ENCODE data around the gene UBASH3B. TPM values are rescaled to one million over a fixed set of nuclear protein-coding genes. Genes with fewer than 3 reads are reported as not detected.

Gene UBASH3B
- total RNA-seq, 2 experiments from 2014 or later = 28.2 to 30.6 TPM

GRCh38 chr11:122791411-122791810 lies 135.9 kb downstream of the UBASH3B start:
- no peaks in the 10 kb centered on the region for H3K27me3 Mint-ChIP-seq
- peaks cover 4% of the 10 kb centered on the region for H3K36me3 Mint-ChIP-seq
- H3K27ac Mint-ChIP-seq = no peak overlapping the region
- H3K4me1 Mint-ChIP-seq = peaks cover 5% of the 10 kb centered on the region
- H3K9me3 Mint-ChIP-seq = no peaks in the 10 kb centered on the region
- no peak for DNase-seq
- H3K4me3 Mint-ChIP-seq = no peak overlapping the region

GRCh38 chr11:122791836-122792235 lies 136.3 kb downstream of the UBASH3B start:
- H3K27ac Mint-ChIP-seq = no peak overlapping the region
- H3K4me3 Mint-ChIP-seq = no peak overlapping the region
- peaks cover 10% of the 10 kb centered on the region for H3K4me1 Mint-ChIP-seq
- H3K36me3 Mint-ChIP-seq = peaks cover 7% of the 10 kb centered on the region
- no peaks in the 10 kb centered on the region for H3K27me3 Mint-ChIP-seq
- no peak for DNase-seq
- H3K9me3 Mint-ChIP-seq = no peaks in the 10 kb centered on the region

- Mint-ChIP-seq H3K9me3 (no peaks in the 10 kb centered on the region), H3K4me1 (peaks cover 11% of the 10 kb centered on the region), H3K27me3 (no peaks in the 10 kb centered on the region), H3K27ac (no peak overlapping the region), H3K36me3 (peaks cover 13% of the 10 kb centered on the region), H3K4me3 (no peak overlapping the region)
- DNase-seq = no peak
Measured at GRCh38 chr11:122793515-122793914, 138.0 kb downstream of the UBASH3B start.

- H3K36me3 Mint-ChIP-seq = peaks cover 13% of the 10 kb centered on the region
- no peak overlapping the region for H3K27ac Mint-ChIP-seq
- DNase-seq = no peak
- H3K4me3 Mint-ChIP-seq = no peak overlapping the region
- no peaks in the 10 kb centered on the region for H3K27me3 Mint-ChIP-seq
- peaks cover 11% of the 10 kb centered on the region for H3K4me1 Mint-ChIP-seq
- no peaks in the 10 kb centered on the region for H3K9me3 Mint-ChIP-seq
Measured at GRCh38 chr11:122795307-122795706, 139.8 kb downstream of the UBASH3B start.

GRCh38 chr11:122796128-122796717 lies 140.7 kb downstream of the UBASH3B start:
- peak; percentile 63 for DNase-seq
- no peaks in the 10 kb centered on the region for H3K9me3 Mint-ChIP-seq
- peaks cover 10% of the 10 kb centered on the region for H3K4me1 Mint-ChIP-seq
- no peaks in the 10 kb centered on the region for H3K27me3 Mint-ChIP-seq
- H3K36me3 Mint-ChIP-seq = peaks cover 13% of the 10 kb centered on the region
- no peak overlapping the region for H3K27ac Mint-ChIP-seq
- no peak overlapping the region for H3K4me3 Mint-ChIP-seq

GRCh38 chr11:122797651-122798050 lies 142.1 kb downstream of the UBASH3B start:
- Mint-ChIP-seq H3K4me3 (no peak overlapping the region), H3K9me3 (no peaks in the 10 kb centered on the region), H3K27ac (no peak overlapping the region), H3K27me3 (no peaks in the 10 kb centered on the region), H3K36me3 (peaks cover 13% of the 10 kb centered on the region), H3K4me1 (peaks cover 12% of the 10 kb centered on the region)
- DNase-seq = no peak

- Mint-ChIP-seq H3K36me3 (peaks cover 21% of the 10 kb centered on the region), H3K4me1 (peaks cover 29% of the 10 kb centered on the region), H3K9me3 (no peaks in the 10 kb centered on the region), H3K27ac (no peak overlapping the region), H3K4me3 (no peak overlapping the region), H3K27me3 (no peaks in the 10 kb centered on the region)
- no peak for DNase-seq
Measured at GRCh38 chr11:122799406-122800105, 144.0 kb downstream of the UBASH3B start.

GRCh38 chr11:122802876-122803275 lies 147.4 kb downstream of the UBASH3B start:
- Mint-ChIP-seq H3K27me3 (no peaks in the 10 kb centered on the region), H3K36me3 (peaks cover 17% of the 10 kb centered on the region), H3K4me1 (peaks cover 39% of the 10 kb centered on the region), H3K27ac (no peak overlapping the region), H3K4me3 (no peak overlapping the region), H3K9me3 (peaks cover 1% of the 10 kb centered on the region)
- no peak for DNase-seq

- Mint-ChIP-seq H3K27ac (no peak overlapping the region), H3K36me3 (peaks cover 17% of the 10 kb centered on the region), H3K4me3 (no peak overlapping the region), H3K27me3 (no peaks in the 10 kb centered on the region), H3K4me1 (peaks cover 44% of the 10 kb centered on the region), H3K9me3 (peaks cover 1% of the 10 kb centered on the region)
- no peak for DNase-seq
Measured at GRCh38 chr11:122803306-122803705, 147.8 kb downstream of the UBASH3B start.

GRCh38 chr11:122803716-122804115 lies 148.2 kb downstream of the UBASH3B start:
- peaks cover 48% of the 10 kb centered on the region for H3K4me1 Mint-ChIP-seq
- H3K4me3 Mint-ChIP-seq = no peak overlapping the region
- H3K27me3 Mint-ChIP-seq = no peaks in the 10 kb centered on the region
- DNase-seq = no peak
- H3K27ac Mint-ChIP-seq = peak overlapping the region; percentile 35
- peaks cover 19% of the 10 kb centered on the region for H3K36me3 Mint-ChIP-seq
- peaks cover 1% of the 10 kb centered on the region for H3K9me3 Mint-ChIP-seq

- Mint-ChIP-seq H3K27ac (peak overlapping the region; percentile 35), H3K36me3 (peaks cover 20% of the 10 kb centered on the region), H3K27me3 (no peaks in the 10 kb centered on the region), H3K9me3 (peaks cover 1% of the 10 kb centered on the region), H3K4me1 (peaks cover 49% of the 10 kb centered on the region), H3K4me3 (no peak overlapping the region)
- no peak for DNase-seq
Measured at GRCh38 chr11:122804161-122804560, 148.6 kb downstream of the UBASH3B start.

- Mint-ChIP-seq H3K4me3 (no peak overlapping the region), H3K27me3 (no peaks in the 10 kb centered on the region), H3K4me1 (peaks cover 55% of the 10 kb centered on the region), H3K36me3 (peaks cover 26% of the 10 kb centered on the region), H3K9me3 (peaks cover 1% of the 10 kb centered on the region), H3K27ac (peak overlapping the region; percentile 29)
- no peak for DNase-seq
Measured at GRCh38 chr11:122804796-122805195, 149.3 kb downstream of the UBASH3B start.

GRCh38 chr11:122807731-122808477 lies 152.4 kb downstream of the UBASH3B start:
- peak overlapping the region; percentile 87 for H3K27ac Mint-ChIP-seq
- no peaks in the 10 kb centered on the region for H3K27me3 Mint-ChIP-seq
- H3K4me1 Mint-ChIP-seq = peaks cover 67% of the 10 kb centered on the region
- no peak for DNase-seq
- H3K9me3 Mint-ChIP-seq = peaks cover 1% of the 10 kb centered on the region
- peak overlapping the region; percentile 55 for H3K4me3 Mint-ChIP-seq
- H3K36me3 Mint-ChIP-seq = peaks cover 31% of the 10 kb centered on the region

- Mint-ChIP-seq H3K9me3 (peaks cover 1% of the 10 kb centered on the region), H3K27ac (peak overlapping the region; percentile 87), H3K27me3 (no peaks in the 10 kb centered on the region), H3K4me1 (peaks cover 64% of the 10 kb centered on the region), H3K36me3 (peaks cover 25% of the 10 kb centered on the region), H3K4me3 (peak overlapping the region; percentile 55)
- peak; percentile 28 for DNase-seq
Measured at GRCh38 chr11:122808478-122808869, 153.0 kb downstream of the UBASH3B start.

- no peak overlapping the region for H3K4me3 Mint-ChIP-seq
- no peak for DNase-seq
- peaks cover 56% of the 10 kb centered on the region for H3K4me1 Mint-ChIP-seq
- peaks cover 1% of the 10 kb centered on the region for H3K9me3 Mint-ChIP-seq
- peaks cover 22% of the 10 kb centered on the region for H3K36me3 Mint-ChIP-seq
- no peaks in the 10 kb centered on the region for H3K27me3 Mint-ChIP-seq
- peak overlapping the region; percentile 87 for H3K27ac Mint-ChIP-seq
Measured at GRCh38 chr11:122809866-122810265, 154.3 kb downstream of the UBASH3B start.
